Activated T-cell treated with anti-CD3 and anti-CD28 coated beads for 24 hours (primary cell): ENCODE data around the gene FLG2.

ENCODE experiments used
- DNase-seq: peaks from one replicate; pipeline ENCODE4 v3.0.0-alpha.2; 2020; ENCODE audit warnings: low read depth

The FLG2 gene

DNA sequence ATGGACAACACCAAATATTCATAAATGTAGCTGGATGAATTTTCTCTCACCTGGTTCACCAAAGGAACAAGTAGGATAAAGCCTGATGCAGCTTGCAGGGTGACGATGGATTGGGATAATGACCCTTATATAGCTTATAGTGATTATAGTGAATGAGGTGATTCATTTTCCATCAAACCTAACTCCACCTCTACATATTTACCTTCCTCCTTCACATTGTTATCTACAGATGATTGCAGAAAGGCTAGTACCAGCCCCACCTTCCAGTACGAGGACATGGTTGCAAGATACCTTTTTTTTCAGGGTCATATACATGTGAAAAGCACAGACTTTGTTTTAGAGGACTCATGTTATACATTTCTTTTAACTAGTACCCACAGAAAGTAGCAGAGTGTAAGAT lies at the start of gene FLG2:
TSS of gene FLG2 (minus strand) at position 101 of the 400 bp plus-strand sequence. CDS start 1,122 bp downstream, outside the sequence.
- no peak for DNase-seq

DNA sequence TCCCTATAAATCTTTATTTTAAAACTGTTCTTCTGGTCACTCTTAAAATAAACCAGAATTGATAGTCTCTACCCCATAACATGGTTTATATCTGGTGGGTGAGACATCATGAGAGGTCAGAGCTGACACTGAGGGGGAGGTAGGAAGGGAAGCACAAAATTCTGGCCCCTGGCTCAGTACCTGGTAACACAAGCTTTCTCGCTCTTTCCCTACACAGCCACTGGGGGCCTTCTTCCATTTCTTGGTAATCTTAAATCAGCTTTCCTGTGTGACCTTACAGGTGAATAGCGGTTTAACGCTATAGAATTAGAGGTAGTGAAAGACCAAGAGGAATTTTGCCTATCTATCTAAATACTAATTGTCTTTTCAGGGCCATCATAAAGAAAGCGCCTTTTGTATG lies 48.9 kb upstream of the FLG2 start:
- no peak for DNase-seq

DNA sequence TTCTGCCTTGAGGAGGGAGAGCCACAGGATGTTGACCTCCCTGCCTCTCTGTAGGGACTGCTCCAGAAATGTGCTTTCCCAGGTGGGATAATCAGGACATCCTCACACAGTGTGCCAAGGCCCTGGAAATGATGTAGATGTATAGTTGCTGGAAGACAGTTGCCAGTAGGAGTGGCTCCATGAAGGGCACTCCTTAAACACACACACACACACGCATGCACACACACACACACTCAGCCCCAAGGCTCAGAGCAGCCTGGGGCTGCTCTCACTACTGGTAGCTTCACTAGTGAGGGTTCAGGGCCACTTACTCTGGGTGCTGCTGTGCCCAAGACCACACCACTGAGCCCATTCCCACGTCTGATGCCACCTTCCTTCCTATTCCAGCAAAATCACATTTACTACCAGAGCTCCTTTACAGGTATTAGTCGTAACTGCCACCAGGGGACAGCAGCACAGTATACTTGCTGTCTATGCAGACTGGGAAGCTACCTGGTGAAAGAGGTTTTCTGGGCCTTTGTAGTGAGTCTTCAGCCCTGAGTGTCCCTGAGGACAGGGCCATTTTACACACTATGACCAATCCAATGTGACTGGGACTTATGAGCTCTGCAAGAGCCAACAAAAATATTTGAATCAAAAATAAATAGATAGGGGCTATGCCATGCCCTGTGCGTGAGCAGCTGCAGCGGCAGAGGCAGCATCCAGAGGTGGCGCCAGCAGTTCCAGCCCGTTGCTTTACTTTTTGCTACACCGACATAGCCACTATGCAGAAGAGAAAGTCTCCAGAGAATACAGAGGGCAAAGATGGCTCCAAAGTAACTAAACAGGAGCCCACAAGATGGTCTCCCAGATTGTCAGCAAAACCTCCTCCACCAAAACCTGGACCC lies 39.2 kb upstream of the FLG2 start:
- DNase-seq: no peak

DNA sequence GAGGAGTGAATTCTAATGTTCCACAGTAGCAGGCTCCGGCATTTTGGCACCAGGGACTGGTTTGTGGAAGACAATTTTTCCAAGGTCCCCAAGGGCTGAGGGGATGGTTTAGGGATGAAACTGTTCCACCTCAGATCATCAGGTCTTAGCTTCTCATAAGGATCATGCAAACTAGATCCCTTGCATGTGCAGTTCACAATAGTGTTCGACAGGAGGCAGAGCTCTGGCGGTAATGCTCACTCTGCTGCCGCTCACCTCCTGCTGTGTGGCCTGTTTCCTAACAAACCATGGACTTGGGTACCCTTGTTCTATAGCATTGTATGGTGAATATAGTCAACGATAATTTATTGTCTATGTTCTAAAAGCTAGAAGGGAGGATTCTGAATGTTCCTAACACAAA lies 37.7 kb upstream of the FLG2 start:
- no peak for DNase-seq

DNA sequence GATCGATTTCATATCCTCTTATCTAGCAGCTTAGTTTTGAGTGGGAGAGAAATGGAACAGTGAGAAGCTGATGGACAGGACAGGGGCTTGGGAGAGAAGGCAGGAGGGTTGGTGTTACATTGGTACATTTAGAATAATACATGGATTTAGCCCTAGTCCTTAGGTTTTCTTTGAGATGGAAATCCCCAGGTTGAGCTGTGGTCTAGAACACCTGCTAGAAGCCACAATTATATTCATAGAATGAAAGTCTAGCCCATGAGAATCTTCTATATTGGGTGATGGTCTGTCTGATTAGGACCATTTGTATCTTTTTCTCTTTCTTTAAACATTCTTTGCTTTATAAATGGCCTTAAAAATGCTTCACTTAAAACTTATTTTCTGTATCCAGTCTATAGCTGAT lies 34.3 kb upstream of the FLG2 start:
- DNase-seq: no peak

DNA sequence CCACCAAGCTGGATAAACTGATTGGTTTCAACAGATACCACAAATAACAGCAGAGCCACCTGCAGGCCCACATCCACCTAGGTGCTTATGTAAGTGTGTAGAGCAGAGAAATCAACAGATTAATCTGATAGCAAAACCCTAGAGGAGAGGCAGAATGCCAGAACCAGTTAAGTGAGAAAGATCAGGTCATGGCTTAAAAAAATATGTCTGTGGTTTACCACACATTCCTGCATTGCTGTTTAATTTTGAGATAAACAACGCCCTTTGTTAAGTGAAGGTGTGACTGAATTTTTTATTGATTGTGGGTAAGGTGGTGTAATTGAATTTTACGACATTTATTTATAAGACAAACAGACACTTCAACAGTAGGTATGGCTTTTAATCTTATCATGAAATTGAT lies 33.1 kb upstream of the FLG2 start:
- no peak for DNase-seq

DNA sequence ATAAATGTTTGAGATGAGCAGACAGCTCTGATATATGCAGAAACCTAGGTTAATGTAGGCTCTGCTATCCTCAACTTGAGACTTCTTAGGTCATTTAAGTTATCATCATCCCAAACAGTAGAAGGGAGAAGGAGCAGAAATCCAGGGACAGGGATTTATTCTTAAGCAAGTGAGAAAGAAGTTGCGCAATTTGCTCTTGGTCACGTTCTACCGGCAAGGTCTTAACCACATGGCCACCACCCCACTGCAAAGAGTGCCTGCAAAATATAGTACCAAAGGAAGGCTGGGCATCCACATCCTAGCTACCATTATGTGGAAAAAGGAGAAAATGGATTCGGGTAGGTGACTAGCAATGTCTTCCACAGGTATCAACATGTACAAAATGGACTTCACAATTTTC lies 29.1 kb upstream of the FLG2 start:
- DNase-seq: no peak

DNA sequence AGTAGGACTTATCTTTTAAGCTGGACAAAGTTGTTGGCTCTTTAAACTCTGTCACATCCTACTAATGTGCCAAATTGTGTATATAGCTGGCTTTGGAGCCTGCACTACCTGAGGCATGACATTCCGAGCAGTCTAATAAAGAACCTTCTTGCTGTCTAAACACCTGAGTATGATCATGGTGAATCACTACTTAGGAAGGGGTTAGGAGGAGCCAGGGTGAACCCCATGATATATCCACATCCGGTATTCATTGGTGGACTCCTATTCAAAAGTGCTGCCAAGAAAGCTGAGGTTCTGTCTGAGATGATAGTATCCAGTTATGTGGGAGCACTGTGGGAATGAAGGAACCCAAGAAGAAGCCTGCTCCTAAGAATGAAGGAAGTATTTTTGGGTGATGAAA lies 27.1 kb upstream of the FLG2 start:
- DNase-seq: no peak

DNA sequence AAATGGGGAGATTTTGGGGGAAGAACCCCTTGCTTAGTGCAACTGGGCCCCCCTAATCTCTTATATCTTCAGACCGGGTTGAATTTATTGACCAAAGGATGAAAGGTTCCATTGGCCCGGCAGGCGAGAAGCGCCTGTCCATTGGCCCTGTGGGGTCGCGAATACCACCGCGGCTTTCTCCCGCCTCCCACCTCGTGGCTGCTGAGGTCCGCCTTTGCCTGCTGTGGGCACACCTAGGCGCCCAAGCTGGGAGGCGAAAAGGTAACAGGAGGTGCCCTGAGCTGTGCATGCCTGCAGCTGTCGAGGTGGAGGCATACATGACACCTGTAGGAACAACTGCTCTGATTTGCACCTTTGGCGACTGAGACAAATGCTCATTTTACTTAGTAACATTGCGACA lies 21.1 kb upstream of the FLG2 start:
- no peak for DNase-seq

DNA sequence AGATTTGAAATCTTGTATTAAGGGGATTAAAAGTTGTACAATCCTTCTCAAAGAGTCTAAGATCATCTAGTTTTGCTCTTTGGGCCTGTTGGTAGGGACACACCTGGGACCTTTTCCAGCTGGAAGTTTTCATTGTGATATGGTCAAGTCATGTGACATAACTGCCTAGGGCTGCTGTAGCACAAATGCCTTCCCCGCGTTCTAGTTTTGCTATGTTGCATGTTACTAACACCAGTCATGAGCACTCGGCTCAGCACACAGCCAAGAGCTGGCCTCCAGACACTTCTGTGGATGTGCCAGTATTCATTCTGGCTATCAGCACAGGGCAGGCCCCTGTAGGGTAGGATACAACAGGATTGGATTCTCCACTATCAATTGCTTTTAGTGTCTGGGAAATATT lies 14.6 kb upstream of the FLG2 start:
- no peak for DNase-seq

DNA sequence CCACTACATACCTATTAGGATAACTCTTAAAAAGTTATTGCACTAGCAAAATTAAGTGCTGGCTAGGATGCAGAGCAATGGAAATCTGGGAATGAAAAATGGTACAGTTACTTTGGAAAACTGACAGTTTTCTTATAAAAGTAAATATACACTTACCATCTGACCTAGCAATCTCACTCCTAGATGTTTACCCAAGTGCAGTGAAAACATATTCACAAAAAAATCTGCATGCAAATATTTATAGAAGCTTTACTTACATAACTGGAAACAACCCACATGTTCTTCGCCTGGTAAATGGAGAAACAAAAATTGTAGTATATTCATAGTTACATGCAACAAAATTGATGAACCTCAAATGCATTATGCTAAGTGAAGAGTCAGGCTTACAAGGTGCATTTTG lies 12.9 kb upstream of the FLG2 start:
- no peak for DNase-seq

DNA sequence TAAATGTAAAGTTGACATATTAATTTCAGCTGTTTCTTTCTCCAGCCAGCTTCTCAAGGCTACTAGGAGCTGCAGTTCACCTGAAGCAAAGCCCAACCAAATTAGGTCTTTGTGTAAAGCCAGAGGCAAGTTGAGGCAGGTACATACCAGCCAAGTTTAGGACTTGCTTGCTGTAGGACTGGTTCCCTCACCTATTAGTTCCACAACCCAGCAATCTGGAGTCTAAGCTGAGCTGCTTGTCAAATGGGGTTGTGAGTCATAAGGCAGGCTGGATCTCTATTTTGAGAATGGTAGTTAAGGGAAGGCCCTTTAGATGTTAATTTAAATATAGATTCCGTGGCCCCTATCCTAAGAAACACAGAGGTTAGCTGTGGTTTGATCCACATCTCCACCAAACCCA lies 7.6 kb upstream of the FLG2 start:
- no peak for DNase-seq

DNA sequence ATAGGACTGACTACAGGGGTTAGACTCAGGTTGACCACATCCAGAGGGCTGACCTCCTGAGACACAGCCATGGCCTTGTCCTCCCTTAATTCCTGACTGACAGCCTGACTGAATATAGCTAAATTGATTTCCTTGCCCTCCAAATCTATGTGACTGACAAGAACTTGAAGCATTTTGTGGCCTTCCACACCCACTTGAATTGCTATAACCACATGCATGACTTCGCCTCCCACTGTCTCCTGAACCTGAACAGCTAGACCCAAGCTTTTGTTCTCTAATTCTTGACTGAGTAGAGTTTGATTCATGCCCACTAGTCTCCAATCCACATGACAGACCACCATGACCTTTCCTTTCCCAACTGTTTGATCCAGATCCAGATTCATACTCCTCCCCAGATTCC lies 3.1 kb downstream of the FLG2 start:
- DNase-seq: no peak

DNA sequence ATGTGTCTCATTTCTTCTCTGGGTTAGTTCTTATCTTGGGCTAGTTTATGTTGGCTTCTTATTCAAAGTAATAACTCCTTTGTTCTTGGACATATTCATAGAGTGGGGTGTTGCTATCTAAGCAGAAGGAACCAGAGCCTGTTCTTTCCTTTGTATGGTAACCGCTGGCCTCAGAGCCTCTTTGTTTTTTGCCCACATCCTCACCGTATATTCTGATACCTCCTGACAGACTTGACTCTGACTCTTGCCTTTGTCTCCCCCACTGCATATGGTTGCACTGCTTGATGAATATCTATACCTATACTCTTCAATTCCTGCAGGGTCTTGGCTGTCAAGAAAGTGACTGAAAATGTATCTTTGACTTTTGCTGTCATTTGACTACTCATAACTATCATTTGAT lies 10.2 kb downstream of the FLG2 start:
- DNase-seq: no peak

DNA sequence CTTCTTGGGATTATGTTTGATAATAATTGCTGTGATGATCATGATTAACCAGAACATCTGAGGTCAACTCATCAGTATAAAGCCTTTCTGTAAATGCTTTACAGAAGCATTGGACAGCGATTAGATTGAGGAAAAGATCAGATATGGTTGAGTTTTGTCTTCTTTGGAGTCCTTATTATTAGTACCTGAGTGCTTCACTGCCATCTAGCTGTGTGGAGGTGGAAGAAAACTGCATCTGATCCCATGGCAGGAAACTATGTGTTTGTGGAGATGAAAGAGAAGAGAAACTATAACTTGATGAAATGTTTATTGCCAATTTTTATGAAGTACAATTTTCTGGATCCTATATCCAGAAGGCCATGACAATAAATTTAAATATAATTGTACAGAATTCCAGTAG lies 11.4 kb downstream of the FLG2 start:
- DNase-seq: no peak

DNA sequence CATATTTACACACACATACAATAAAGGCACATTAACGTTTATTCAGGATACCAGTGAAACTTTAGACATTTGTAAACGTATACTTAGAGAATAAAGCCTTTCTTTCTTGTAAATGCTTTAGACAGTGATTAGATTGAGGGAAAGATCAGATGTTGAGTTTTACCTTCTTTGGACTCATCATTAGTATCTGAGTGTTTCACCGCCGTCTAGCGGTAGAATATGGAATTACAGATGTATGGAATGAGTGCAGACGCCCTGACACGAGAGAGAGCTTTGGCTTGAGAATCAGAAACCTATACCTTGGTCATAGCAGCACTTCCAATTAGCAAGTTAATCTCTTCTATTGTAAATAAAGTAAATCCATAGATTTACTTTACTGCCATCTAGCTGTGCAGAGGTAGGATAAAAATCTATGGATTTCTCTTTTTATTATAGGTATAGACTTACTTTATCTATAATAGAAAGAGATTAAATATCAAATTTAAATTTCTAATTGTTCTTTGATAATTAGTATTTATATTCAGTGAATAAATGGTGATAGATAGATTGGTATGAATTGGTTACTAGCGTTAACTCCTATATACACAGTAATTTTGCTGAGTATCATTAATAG lies 12.6 kb downstream of the FLG2 start:
- peak; percentile 41 for DNase-seq

DNA sequence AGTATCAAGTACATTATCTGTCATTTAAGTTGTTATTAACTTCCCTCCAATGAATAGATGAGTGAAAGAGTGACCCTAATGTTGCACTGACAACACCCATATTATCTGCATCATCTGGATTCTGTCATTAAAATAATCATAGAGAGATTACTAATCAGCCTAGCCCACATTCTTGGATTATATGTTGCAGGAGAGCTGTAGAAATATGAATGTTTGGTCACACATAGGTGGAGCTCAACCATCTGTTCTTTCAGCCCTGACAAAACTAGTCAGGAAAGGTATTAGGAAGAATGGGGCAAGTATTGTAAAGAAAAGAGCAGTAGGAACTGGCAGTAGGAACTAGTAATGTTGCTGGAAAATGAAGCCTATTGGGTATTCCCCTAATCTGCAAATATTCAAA lies 15.4 kb downstream of the FLG2 start:
- DNase-seq: no peak

DNA sequence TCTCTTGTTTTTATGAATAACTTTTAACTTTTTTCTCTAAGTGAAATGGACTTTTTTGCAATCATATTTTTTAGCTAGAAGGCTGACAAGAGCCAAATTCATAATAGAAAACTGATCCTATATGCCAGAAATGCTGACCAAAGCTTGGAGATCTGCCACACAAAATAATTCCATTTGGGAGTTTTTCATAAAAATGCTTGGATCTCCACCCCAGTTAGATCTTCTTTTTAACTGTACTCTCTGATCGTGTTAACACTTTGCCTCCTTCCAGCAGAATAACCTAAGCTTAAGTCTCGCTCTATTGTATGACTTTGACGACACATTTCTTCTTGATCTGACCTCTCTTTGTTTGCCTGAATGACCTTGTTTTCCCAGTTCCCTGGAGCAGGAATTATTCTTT lies 16.8 kb downstream of the FLG2 start:
- DNase-seq: no peak

DNA sequence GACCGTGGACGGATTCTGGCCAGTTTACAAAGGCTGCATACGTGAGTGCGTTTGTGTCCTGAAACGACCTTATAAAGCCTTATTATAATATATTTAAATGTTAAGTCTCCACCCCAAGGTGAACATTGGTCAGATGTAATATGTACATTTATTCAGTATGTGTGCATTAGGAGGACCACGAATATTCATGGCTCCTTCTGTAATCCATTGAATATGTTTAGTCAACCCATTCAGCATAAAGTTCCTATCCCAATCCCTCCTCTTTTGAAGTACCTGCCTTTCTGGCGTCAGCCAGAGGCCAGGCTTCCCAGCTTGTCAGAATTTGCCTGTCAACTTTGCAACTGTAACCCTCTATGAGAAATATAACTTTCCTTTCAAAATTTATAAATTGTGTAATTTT lies 24.4 kb downstream of the FLG2 start:
- DNase-seq: no peak

DNA sequence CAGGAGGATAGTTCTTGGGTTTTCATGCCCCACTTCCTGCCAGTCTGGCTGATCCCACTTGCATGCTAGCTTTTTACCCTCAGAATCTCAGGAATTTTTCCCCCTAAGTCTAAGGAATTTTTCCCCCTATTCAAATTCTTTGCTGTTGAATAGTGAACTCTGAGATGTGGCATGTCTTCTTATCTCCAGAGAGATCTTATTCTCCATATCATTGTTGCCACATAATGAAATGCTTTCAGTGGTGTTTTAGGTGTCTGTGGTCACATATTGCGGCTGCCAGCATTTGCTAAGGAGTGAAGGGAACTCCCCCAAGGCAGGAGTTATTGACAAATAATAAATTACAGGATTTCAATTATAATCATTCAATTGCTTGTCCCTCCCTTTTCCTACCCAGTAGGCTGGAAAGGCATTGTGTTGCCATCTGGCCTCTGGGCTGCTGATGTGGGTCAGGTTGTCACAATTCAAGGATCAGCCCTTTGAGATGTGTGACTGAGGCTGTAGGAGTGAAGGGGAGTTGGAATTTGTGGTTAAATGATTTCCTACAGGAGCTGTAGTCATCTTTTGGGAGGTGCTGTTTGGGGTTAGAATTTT lies 30.9 kb downstream of the FLG2 start:
- no peak for DNase-seq

DNA sequence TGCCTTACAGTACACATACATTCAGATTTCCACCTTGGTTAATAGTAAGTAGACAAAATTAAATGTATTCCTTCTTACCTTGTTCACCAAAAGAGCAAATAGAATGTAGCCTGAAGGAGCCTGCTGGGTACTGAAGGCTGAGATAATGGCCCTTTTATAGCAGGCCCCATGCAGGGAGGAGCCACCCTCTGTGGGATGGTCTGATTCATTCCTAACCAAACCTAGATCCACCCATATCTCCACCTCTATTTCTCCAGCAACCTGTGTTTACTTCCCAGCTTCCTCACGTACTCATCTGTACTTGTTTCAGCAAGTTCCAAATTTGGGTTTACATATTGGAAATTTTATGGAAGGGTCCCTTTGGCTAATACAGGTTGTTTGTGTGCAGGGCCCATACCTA lies 34.7 kb downstream of the FLG2 start, which contains the start of gene FLG:
TSS of gene FLG (minus strand) at position 129 of the 400 bp plus-strand sequence. CDS start 9,783 bp downstream, outside the sequence.
- DNase-seq: no peak

DNA sequence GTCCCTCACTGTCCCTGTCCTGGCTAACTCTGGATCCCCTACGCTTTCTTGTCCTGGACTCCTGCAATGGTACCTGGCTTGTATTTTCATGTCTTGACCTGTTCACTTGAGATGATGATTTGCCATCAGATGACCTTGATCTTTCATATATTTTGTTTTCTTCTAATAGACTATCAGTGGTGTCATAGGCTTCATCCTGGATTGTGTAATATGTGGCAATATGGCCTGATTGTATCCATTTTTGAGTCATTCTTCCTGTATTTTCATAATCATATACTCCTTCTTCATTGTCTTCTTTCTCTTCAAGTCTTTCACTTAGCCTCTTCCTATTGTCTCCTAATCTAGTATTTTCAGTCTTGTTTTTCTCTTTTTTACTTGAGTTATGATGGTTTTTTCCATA lies 45.8 kb downstream of the FLG2 start:
- DNase-seq: no peak

DNA sequence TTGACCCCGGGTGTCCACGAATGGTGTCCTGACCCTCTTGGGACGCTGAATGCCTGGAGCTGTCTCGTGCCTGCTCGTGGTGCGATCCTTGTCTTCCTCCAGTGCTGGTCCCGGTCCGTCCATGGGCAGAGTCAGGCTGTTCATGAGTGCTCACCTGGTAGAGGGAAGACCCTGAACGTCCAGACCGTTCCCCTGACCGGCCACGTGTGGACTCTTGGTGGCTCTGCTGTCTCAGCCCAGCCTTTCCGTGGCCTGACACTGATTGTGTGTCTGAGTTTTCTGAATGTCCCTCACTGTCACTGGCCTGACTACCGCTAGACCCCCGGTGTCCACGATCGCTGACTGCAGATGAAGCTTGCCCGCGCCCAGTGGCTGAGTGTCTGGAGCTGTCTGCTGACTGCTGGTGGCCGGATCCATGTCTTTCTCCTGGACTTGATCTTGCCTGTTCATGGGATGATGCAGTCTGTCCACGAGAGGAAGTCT lies 46.4 kb downstream of the FLG2 start:
- no peak for DNase-seq
